Measurements from ENCODE around the gene LCN15.

Gene LCN15

DNA sequence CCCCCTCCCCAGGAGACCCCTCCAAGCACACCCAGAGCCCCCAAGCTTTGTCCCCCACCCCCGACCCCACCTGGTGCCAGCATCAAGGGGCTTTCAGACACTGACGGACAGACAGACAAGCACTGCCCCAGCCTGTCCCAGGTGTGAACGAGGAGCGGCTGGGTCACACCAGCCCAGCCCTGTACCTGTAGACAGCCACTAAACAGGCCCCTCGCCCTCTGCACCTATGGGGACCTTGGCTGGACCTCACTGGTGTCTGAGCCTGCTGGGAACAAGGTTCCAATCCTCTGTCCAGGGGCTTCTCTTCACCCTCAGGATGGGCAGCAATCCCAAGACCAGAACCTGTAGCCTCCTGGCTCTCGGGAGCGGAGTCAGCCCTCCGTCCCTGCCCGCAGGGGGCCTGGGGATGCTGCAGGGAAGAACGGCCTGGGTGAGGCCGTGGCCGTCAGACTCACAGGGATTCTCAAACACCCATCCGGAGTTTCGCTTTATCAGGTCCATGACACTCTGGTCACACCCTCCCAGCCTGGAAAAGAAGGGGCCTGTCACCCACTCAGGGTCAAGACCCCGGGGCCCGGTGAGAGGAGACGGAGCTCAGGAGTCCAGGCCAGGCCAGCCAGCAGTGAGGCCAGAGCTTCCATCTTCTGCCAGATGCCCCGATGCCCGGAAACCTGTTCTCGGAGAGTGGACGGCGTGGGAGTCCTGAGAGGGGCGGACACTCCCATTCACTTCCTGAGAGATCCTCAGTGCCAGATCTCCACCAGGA, 18.7 kb downstream of the LCN15 start:
- ATAC-seq = no peak
- H3K27me3 Mint-ChIP-seq = no peaks in the 10 kb centered on the region
- no peaks in the 10 kb centered on the region for H3K36me3 Mint-ChIP-seq
- peaks cover 77% of the 10 kb centered on the region for H3K4me1 Mint-ChIP-seq
- H3K9me3 Mint-ChIP-seq = peaks cover under 1% of the 10 kb centered on the region
- H3K27ac Mint-ChIP-seq = peak overlapping the region; percentile 86
- no peak overlapping the region for H3K4me3 Mint-ChIP-seq

DNA sequence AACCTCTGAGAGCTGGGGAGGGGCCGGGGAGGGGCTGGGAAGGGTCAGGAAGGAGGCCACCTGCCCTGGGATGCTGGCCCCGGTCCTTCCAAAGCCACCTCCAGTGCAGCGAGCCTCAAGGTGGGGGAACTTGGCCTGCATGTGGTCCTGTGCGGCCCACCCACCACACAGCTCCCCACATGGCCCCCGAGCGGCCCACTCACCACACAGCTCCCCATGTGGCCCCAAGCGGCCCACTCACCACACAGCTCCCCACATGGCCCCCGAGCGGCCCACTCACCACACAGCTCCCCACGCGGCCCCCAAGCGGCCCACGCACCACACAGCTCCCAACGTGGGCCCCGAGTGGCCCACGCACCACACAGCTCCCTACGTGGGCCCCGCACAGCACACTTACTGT, 19.5 kb downstream of the LCN15 start:
- ATAC-seq = no peak
- Mint-ChIP-seq H3K36me3 (no peaks in the 10 kb centered on the region), H3K9me3 (no peaks in the 10 kb centered on the region), H3K27ac (peak overlapping the region; percentile 86), H3K4me1 (peaks cover 74% of the 10 kb centered on the region), H3K4me3 (no peak overlapping the region), H3K27me3 (no peaks in the 10 kb centered on the region)

GRCh38 chr9:136743639-136744211, 20.6 kb downstream of the LCN15 start:
- Mint-ChIP-seq H3K27me3 (no peaks in the 10 kb centered on the region), H3K27ac (peak overlapping the region; percentile 86), H3K4me3 (peak overlapping the region; percentile 26), H3K9me3 (no peaks in the 10 kb centered on the region), H3K36me3 (peaks cover 8% of the 10 kb centered on the region), H3K4me1 (peaks cover 64% of the 10 kb centered on the region)
- ATAC-seq = no peak

DNA sequence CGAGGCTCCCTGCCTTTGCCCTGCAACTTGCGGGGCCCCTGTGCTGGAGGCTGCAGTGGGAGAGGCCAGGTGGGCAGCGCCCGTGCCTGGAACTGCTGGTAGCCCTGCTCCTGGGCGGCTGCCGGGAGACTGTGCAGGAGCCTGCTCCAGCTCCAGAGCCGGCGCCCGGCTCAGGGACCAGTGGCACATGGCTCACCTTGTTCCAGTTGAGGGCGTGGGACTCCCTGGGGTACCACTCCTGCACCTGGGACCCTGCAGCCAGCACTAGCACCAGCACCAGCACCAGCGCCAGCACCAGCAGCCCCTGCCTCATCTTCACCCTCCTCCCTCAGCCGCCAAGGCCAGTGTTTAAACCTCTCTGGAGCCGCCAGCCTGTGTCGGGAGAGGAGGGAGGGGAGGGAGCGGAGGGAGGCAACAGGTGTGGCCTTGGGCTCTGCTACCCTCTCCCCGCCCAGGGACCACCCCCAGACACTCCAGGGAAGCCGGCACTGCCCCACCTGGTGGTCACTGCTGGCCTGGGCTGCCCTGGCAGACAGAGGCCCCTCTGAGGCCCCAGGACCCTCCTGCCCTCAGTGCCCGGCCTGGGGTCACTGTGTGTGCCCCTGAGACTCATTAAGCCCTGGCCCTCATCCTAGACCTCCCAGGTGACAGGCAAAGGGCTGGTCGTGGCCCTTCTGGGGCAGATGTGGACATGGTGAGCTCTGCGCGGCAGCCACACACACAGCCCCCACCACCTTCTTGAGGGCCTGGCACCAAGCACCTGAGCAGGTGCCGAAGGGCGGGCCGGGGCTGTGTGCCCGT, 21.5 kb downstream of the LCN15 start, which contains the start of gene LCN10:
TSS of gene LCN10 (minus strand) at position 350 of the 801 bp plus-strand sequence. CDS start at position 313, 37 bp downstream.
- no peaks in the 10 kb centered on the region for H3K9me3 Mint-ChIP-seq
- H3K4me3 Mint-ChIP-seq = peak within 1 kb of the TSS; percentile 84
- H3K36me3 Mint-ChIP-seq = peaks cover 18% of the 10 kb centered on the region
- H3K27me3 Mint-ChIP-seq = no peaks in the 10 kb centered on the region
- peaks cover 54% of the 10 kb centered on the region for H3K4me1 Mint-ChIP-seq
- no peak for ATAC-seq
- peak within 1 kb of the TSS; percentile 86 for H3K27ac Mint-ChIP-seq

- Mint-ChIP-seq H3K4me3 (peak overlapping the region; percentile 84), H3K27me3 (no peaks in the 10 kb centered on the region), H3K27ac (peak overlapping the region; percentile 86), H3K36me3 (peaks cover 18% of the 10 kb centered on the region), H3K9me3 (no peaks in the 10 kb centered on the region), H3K4me1 (peaks cover 47% of the 10 kb centered on the region)
- peak; percentile 75 for ATAC-seq
Observed at GRCh38 chr9:136741883-136742571, 22.3 kb downstream of the LCN15 start.

GRCh38 chr9:136740971-136741882, 23.1 kb downstream of the LCN15 start:
- peak; percentile 27 for ATAC-seq
- Mint-ChIP-seq H3K27ac (peak overlapping the region; percentile 86), H3K36me3 (peaks cover 18% of the 10 kb centered on the region), H3K4me1 (peaks cover 42% of the 10 kb centered on the region), H3K27me3 (no peaks in the 10 kb centered on the region), H3K9me3 (no peaks in the 10 kb centered on the region), H3K4me3 (peak overlapping the region; percentile 84)

GRCh38 chr9:136740491-136740890, 23.8 kb downstream of the LCN15 start:
- Mint-ChIP-seq H3K27ac (peak overlapping the region; percentile 86), H3K27me3 (no peaks in the 10 kb centered on the region), H3K36me3 (peaks cover 18% of the 10 kb centered on the region), H3K4me1 (peaks cover 42% of the 10 kb centered on the region), H3K4me3 (no peak overlapping the region), H3K9me3 (no peaks in the 10 kb centered on the region)
- no peak for ATAC-seq

DNA sequence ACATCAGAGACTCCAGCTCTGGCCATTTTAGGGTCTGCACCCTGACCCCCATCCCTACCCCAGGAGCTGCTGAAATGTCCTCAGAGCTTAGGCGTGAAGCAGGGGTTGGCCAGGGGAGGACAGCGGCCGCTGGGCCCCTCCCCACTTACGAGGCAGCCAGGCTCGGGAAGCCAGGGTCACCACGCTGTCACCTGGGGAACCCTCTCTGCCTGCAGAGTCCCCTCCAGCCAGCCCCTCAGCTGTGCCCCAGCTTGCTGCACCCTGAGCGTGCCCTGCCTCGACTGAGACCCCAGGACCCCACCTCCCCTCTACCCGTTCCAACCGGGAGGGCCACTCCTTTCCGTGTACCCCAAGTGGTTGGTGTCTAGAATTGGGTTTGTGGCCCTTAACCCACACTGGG, 24.2 kb downstream of the LCN15 start:
- no peak overlapping the region for H3K4me3 Mint-ChIP-seq
- no peaks in the 10 kb centered on the region for H3K27me3 Mint-ChIP-seq
- no peaks in the 10 kb centered on the region for H3K9me3 Mint-ChIP-seq
- ATAC-seq = no peak
- H3K36me3 Mint-ChIP-seq = peaks cover 18% of the 10 kb centered on the region
- H3K27ac Mint-ChIP-seq = peak overlapping the region; percentile 86
- peaks cover 42% of the 10 kb centered on the region for H3K4me1 Mint-ChIP-seq

- Mint-ChIP-seq H3K36me3 (peaks cover 18% of the 10 kb centered on the region), H3K4me3 (no peak overlapping the region)
- ATAC-seq = no peak
Observed at GRCh38 chr9:136739509-136739908, 24.8 kb downstream of the LCN15 start.

GRCh38 chr9:136738960-136739359, 25.4 kb downstream of the LCN15 start:
- Mint-ChIP-seq H3K4me1 (peaks cover 39% of the 10 kb centered on the region), H3K9me3 (no peaks in the 10 kb centered on the region), H3K4me3 (no peak overlapping the region), H3K36me3 (peaks cover 18% of the 10 kb centered on the region), H3K27me3 (no peaks in the 10 kb centered on the region), H3K27ac (no peak overlapping the region)
- ATAC-seq = no peak

More at GRCh38 chr9:136739509-136739908, 24.8 kb downstream of the LCN15 start:
- H3K9me3 Mint-ChIP-seq = no peaks in the 10 kb centered on the region
- H3K27me3 Mint-ChIP-seq = no peaks in the 10 kb centered on the region
- peaks cover 42% of the 10 kb centered on the region for H3K4me1 Mint-ChIP-seq
- H3K27ac Mint-ChIP-seq = no peak overlapping the region

GRCh38 chr9:136735812-136736480, 28.4 kb downstream of the LCN15 start:
- H3K9me3 Mint-ChIP-seq = no peaks in the 10 kb centered on the region
- peaks cover 19% of the 10 kb centered on the region for H3K4me1 Mint-ChIP-seq
- ATAC-seq = peak; percentile 18
- no peaks in the 10 kb centered on the region for H3K27me3 Mint-ChIP-seq
- peaks cover 18% of the 10 kb centered on the region for H3K36me3 Mint-ChIP-seq
- H3K27ac Mint-ChIP-seq = peak overlapping the region; percentile 20
- no peak overlapping the region for H3K4me3 Mint-ChIP-seq

- Mint-ChIP-seq H3K27ac (no peak overlapping the region), H3K27me3 (no peaks in the 10 kb centered on the region), H3K4me1 (peaks cover 19% of the 10 kb centered on the region), H3K9me3 (no peaks in the 10 kb centered on the region), H3K4me3 (no peak overlapping the region), H3K36me3 (peaks cover 18% of the 10 kb centered on the region)
- ATAC-seq = no peak
Observed at GRCh38 chr9:136734837-136735496, 29.4 kb downstream of the LCN15 start.

GRCh38 chr9:136733611-136734010, 30.7 kb downstream of the LCN15 start:
- Mint-ChIP-seq H3K36me3 (peaks cover 8% of the 10 kb centered on the region), H3K9me3 (no peaks in the 10 kb centered on the region), H3K4me3 (no peak overlapping the region), H3K4me1 (peaks cover 27% of the 10 kb centered on the region), H3K27me3 (no peaks in the 10 kb centered on the region), H3K27ac (no peak overlapping the region)
- ATAC-seq = no peak

All from stimulated activated memory B cell treated with anti-CD40 and anti-IgM and Interleukin-4, amounts not matched to agents 10 μg/mL and 1 μg/mL and 100 μg/mL, for 72 hours (primary cell).